ENCODE data around the gene CD34. TPM values are rescaled to one million over a fixed set of nuclear protein-coding genes. Genes with fewer than 3 reads are reported as not detected.

Gene CD34
- total RNA-seq, 1 donor from 2014 or later, result not detected

- no peaks in the 10 kb centered on the region for H3K36me3 Mint-ChIP-seq (ENCODE audit: unreplicated experiment)
- H3K4me3 Mint-ChIP-seq (ENCODE audit: unreplicated experiment), result no peak overlapping the region
- no peak for DNase-seq (ENCODE audit: extremely low spot score, unreplicated experiment)
- H3K4me1 Mint-ChIP-seq (ENCODE audit: unreplicated experiment), result no peaks in the 10 kb centered on the region
- H3K27ac Mint-ChIP-seq (ENCODE audit: unreplicated experiment), result no peak overlapping the region
- no peaks in the 10 kb centered on the region for H3K27me3 Mint-ChIP-seq (ENCODE audit: unreplicated experiment)
- H3K9me3 Mint-ChIP-seq (ENCODE audit: unreplicated experiment), result no peaks in the 10 kb centered on the region
- no peak for TF ChIP-seq CTCF (IDR thresholded peaks at IDR 0.05)
These were observed 75.0 kb downstream of the CD34 start for GRCh38 chr1:207835958-207836357.

- DNase-seq (ENCODE audit: extremely low spot score, unreplicated experiment), result no peak
- Mint-ChIP-seq H3K9me3 (ENCODE audit: unreplicated experiment) (no peaks in the 10 kb centered on the region), H3K27ac (ENCODE audit: unreplicated experiment) (no peak overlapping the region), H3K27me3 (ENCODE audit: unreplicated experiment) (no peaks in the 10 kb centered on the region), H3K4me3 (ENCODE audit: unreplicated experiment) (no peak overlapping the region), H3K36me3 (ENCODE audit: unreplicated experiment) (no peaks in the 10 kb centered on the region), H3K4me1 (ENCODE audit: unreplicated experiment) (no peaks in the 10 kb centered on the region)
- TF ChIP-seq CTCF (IDR thresholded peaks at IDR 0.05), result no peak
These were observed 76.8 kb downstream of the CD34 start for GRCh38 chr1:207833956-207834660.

GRCh38 chr1:207833381-207833780 lies 77.5 kb downstream of the CD34 start:
- Mint-ChIP-seq H3K4me3 (ENCODE audit: unreplicated experiment) (no peak overlapping the region), H3K27me3 (ENCODE audit: unreplicated experiment) (no peaks in the 10 kb centered on the region), H3K4me1 (ENCODE audit: unreplicated experiment) (peaks cover 1% of the 10 kb centered on the region), H3K9me3 (ENCODE audit: unreplicated experiment) (no peaks in the 10 kb centered on the region), H3K27ac (ENCODE audit: unreplicated experiment) (no peak overlapping the region), H3K36me3 (ENCODE audit: unreplicated experiment) (no peaks in the 10 kb centered on the region)
- TF ChIP-seq CTCF (IDR thresholded peaks at IDR 0.05), result no peak
- no peak for DNase-seq (ENCODE audit: extremely low spot score, unreplicated experiment)

DNA sequence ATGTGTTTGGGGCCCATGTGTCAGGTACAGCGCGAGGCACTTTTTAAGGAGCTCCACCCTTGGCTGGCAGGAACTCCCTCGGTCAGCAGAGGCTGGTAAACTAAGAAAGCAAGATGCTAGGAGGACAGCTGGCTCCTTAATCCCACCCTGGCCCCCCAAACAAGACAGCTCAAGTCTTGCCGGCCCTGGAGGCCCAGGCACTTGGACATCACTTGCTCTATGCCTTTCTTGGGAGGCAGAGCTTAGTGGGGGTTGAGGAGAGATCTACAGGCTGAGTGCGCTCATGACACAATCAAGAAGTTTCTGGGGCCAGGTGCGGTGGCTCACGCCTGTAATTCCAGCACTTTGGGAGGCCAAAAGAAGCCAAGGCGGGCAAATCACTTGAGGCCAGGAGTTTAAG lies 78.1 kb downstream of the CD34 start:
- Mint-ChIP-seq H3K9me3 (ENCODE audit: unreplicated experiment) (no peaks in the 10 kb centered on the region), H3K27me3 (ENCODE audit: unreplicated experiment) (no peaks in the 10 kb centered on the region), H3K4me3 (ENCODE audit: unreplicated experiment) (no peak overlapping the region), H3K4me1 (ENCODE audit: unreplicated experiment) (peaks cover 2% of the 10 kb centered on the region), H3K27ac (ENCODE audit: unreplicated experiment) (no peak overlapping the region), H3K36me3 (ENCODE audit: unreplicated experiment) (no peaks in the 10 kb centered on the region)
- no peak for TF ChIP-seq CTCF (IDR thresholded peaks at IDR 0.05)
- no peak for DNase-seq (ENCODE audit: extremely low spot score, unreplicated experiment)

- Mint-ChIP-seq H3K4me1 (ENCODE audit: unreplicated experiment) (peaks cover 7% of the 10 kb centered on the region), H3K4me3 (ENCODE audit: unreplicated experiment) (no peak overlapping the region), H3K36me3 (ENCODE audit: unreplicated experiment) (no peaks in the 10 kb centered on the region), H3K27ac (ENCODE audit: unreplicated experiment) (no peak overlapping the region), H3K27me3 (ENCODE audit: unreplicated experiment) (no peaks in the 10 kb centered on the region), H3K9me3 (ENCODE audit: unreplicated experiment) (no peaks in the 10 kb centered on the region)
- no peak for TF ChIP-seq CTCF (IDR thresholded peaks at IDR 0.05)
- DNase-seq (ENCODE audit: extremely low spot score, unreplicated experiment), result no peak
These were observed 79.2 kb downstream of the CD34 start for GRCh38 chr1:207831517-207832327.

Measured in osteocyte (in vitro differentiated cells).